ENCODE data around the gene CRIP1.

Gene CRIP1

GRCh38 chr14:105536691-105537579 lies 50.2 kb downstream of the CRIP1 start:
- DNase-seq, result no peak

- DNase-seq, result peak; percentile 68
Measured at GRCh38 chr14:105537580-105538474, 51.1 kb downstream of the CRIP1 start.

Data from effector CD4-positive, alpha-beta T cell (primary cell).